GM21447 (cell line): ENCODE measurements around the gene RAB3D.
A peak's percentile ranks its signal among the peaks of the same experiment; 100 is the strongest.
"Not testable (repeated sequence)": the region's sequence is repeated elsewhere in the genome, so short reads cannot be mapped to it uniquely, and the experiment has no call there.

Source experiments
- ATAC-seq: cut with Tn5 transposase; IDR thresholded peaks from one replicate; pipeline ENCODE4 v1.9.1; 2021; ENCODE audit not compliant: unreplicated experiment

Gene RAB3D, protein sequence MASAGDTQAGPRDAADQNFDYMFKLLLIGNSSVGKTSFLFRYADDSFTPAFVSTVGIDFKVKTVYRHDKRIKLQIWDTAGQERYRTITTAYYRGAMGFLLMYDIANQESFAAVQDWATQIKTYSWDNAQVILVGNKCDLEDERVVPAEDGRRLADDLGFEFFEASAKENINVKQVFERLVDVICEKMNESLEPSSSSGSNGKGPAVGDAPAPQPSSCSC

GRCh38 chr19:11339254-11340098 lies at the start of gene RAB3D:
TSS of gene RAB3D (minus strand) at chr19:11339657. CDS start at chr19:11337399, 2,258 bp downstream.
- peak; percentile 68 for ATAC-seq

DNA sequence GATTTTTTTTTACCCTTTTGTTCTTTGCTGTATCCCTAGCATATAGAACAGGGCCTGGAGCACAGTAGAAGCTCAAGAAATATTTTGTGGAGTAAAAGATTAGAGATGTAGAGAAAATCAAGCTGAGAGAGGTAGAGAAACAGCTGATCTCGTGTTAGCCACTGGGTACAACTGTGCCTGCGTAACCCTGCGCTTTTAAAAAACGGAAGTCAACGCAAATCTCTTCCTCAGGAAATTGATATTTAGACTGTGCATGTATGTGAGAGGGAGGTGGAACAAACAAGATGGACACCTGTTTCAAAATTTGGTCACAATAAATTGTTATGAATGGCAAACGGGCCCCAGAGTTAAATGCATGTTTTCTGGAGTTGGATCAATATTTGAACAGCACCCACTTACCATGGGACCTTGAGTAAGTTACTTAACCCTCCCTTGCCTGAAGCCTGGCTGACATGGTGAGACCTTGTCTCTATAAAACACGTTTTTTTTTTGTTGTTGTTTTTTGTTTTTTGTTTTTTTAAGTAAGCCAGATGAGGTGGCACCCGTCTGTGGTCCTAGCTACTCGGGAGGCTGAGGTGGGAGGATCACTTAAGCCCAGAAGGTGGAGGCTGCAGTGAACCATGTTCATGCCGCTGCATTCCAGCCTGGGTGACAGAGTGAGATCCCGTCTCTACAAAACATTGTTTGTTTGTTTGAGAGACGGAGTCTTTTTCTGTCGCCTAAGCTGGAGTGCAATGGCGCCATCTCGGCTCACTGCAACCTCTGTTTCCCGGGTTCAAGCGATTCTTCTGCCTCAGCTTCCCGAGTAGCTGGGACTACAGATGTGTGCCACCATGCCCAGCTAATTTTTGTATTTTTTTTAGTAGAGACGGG lies 47.9 kb upstream of the RAB3D start:
- ATAC-seq = no peak

GRCh38 chr19:11384778-11385129 lies 45.3 kb upstream of the RAB3D start:
- no peak for ATAC-seq

DNA sequence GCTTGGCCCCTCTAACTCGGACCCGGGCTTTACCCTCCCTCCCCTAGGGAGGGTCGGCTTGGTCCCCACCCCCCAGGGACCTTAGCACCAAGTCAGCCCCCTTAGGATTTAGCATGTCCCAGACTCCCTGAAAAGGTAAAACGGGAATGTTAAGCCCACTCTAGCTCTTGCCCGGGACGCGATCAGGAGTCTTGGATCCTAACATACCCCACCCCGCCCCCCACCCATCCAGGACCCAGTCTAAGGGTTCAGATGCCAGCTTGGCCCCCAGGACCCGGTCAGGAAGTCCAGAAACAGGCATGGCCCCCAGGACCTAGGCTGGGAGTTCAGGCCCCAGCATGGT lies 44.2 kb upstream of the RAB3D start:
- ATAC-seq = no peak

GRCh38 chr19:11382898-11383705 lies 43.6 kb upstream of the RAB3D start:
- no peak for ATAC-seq

DNA sequence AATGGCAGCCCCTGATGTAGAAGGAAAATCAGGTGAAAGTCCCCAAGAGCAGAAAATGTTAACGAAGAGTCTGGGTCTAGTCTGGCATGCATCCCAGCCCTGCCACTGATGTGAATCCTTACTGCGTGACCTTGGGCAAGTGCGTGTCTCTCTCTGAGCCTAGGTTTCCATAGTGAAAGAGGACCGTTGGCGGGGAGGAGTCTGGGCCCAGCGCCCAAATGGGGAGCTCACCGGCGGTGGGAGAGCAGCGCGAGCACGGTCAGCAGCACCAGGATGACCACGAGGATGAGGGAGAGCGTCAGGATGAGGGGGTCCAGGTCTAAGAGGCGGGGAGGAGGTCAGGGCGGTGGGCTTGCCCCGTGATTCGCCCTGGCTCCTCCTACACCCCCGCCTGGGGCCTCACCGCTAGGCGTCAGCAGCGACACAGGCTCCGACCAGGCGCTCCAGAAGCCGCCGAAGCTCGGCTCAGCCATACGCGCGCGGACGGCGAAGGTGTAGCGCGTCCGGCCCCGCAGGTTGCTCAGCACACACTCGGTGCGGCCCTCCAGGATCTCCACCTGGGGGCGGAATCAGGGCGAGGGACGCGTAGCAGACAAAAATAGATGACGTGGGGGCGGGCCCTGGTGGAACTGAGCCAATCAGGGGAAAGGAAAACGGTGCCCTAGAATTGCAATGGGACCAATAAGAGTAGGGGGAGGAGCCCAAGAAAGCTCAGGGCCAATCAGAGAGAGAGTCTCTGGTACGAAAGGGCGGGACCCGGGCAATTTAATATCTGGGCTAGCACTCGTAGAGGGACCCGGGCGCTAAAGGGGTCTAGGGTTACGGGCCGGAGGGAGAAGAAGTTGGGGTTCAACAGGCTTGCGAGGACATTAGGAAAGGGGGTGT lies 41.4 kb upstream of the RAB3D start:
- peak; percentile 74 for ATAC-seq

- ATAC-seq = no peak
Observed at GRCh38 chr19:11379857-11380350, 40.4 kb upstream of the RAB3D start.

- ATAC-seq = not testable (repeated sequence)
Observed at GRCh38 chr19:11379269-11379845, 39.9 kb upstream of the RAB3D start.

DNA sequence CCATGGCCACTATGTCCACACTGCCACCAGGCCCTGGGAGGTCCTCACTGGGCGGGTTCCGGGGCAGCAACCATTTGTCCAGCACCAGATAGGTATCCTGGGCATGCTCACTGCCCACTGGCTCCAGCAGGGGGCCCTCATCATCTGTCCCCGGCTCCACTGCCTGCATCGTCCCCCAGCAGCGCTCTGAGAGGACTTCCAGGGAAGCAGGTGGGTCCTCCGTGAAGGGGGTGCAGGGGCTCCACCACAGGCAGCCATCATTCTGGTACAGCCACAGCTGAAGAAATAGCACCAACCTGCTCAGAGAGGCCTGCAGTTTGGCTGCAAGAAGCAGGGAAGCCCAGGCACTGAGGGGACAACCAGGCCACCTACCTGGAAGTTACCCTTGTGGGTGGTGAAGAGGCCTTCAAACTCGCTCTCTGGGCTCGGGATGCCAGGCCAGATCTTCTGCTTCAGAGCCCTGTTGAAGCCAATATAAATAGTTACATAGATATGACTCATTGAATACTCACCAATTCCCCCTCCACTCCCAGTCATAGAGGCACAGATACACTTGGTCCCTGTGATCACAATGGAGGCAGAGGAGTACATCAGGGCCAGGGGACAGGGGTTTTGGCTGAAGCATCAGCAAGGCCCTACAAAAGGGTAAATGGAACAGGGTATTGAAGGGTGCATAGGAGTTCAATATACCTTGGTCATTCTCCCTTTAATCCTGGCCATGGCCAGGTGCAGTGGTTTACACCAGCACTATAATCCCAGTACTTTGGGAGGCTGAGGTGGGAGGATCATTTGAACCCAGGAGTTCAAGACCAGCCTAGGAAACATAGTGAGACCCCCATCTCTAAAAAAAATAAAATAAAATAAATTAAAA lies 39.1 kb upstream of the RAB3D start:
- ATAC-seq = no peak

GRCh38 chr19:11377756-11378155 lies 38.3 kb upstream of the RAB3D start:
- ATAC-seq = no peak

DNA sequence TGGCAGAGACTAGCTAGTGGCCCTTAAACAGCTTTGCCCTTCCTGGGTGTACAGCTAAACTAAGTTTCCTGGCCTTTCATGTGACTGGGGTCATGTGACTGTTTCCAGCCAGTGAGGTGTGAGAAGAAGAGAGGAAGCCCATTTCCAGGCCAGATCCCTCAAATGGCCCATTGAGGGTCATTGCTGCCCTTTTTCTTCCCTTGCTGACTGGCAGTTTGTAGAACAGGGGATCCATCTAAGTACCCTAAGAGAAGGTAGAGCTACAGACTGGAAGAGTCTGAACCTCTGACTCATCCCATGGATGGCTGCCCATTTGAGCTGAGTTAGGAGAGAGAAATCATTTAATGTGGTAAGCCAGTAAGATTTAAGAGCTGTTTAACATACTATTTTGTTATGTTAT lies 37.8 kb upstream of the RAB3D start:
- no peak for ATAC-seq

DNA sequence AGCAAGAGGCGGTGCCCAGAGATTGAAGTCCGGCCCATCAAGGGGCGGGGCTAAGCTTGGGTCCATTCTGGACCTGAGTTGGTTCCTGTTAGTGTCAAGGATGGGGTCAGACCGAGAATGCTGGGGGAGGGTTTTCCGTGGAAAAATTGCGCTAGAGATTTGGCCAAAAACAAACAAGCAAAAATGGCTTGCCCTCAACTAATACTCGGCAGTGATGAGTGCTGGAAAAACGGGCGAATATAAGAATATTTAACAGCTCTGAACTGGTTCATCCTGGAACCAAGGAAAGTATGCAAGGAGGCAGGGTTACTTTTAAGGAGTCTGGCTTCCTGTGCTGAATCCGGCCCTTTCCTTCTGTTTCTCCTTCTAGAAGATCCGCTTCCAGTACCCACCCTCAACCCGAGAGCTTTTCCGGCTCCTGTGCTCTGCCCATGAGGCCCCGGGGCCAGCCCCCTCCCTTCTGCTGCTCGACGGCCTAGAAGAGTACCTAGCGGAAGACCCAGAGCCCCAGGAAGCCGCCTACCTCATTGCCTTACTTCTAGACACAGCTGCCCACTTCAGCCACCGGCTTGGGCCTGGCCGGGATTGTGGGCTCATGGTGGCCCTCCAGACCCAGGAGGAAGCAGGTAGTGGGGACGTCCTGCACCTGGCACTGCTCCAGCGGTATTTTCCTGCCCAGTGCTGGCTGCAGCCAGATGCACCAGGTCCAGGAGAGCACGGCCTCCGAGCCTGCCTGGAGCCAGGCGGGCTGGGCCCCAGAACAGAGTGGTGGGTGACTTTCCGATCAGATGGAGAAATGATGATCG lies 35.9 kb upstream of the RAB3D start:
- no peak for ATAC-seq

- peak; percentile 87 for ATAC-seq
Observed at GRCh38 chr19:11374433-11375142, 35.1 kb upstream of the RAB3D start, which contains the start of gene SWSAP1. TSS of gene SWSAP1 (plus strand) at chr19:11374666. CDS start at chr19:11374681, 15 bp downstream.

DNA sequence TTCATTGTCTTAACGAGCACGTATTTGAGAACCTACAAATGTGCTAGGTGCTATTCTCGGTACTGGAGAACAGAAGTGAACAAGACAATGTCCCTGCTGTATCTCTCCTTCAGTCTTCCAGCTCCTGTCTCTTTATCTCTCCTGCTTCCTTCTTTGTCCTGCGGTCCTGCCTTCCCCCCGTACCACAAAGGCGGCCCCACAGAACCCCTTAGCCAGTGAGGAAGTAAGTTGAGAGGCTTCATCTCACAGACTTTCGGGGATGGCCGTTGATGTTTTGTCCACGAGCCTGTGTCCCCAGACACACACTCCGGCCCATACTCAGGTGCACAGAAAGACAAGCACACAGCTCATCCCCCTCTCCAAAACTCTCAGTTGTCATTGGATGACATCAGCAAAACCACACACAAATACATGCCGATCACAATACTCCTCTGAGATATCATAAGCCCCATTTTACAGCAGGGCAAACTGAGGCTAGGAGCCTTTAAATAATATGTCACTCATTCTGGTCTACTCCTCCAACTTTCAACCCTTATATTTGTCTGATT lies 34.5 kb upstream of the RAB3D start:
- ATAC-seq = no peak

GRCh38 chr19:11373166-11373884 lies 33.9 kb upstream of the RAB3D start:
- no peak for ATAC-seq

- ATAC-seq = no peak
Observed at GRCh38 chr19:11370744-11371143, 31.3 kb upstream of the RAB3D start.
